ENCODE data around the gene ATAD3B. TPM values are rescaled to one million over a fixed set of nuclear protein-coding genes. Genes with fewer than 3 reads are reported as not detected.
"Not testable (repeated sequence)": the region's sequence is repeated elsewhere in the genome, so short reads cannot be mapped to it uniquely, and the experiment has no call there.

Gene ATAD3B
- total RNA-seq, 1 experiment from 2014 or later, result 63.6 TPM

DNA sequence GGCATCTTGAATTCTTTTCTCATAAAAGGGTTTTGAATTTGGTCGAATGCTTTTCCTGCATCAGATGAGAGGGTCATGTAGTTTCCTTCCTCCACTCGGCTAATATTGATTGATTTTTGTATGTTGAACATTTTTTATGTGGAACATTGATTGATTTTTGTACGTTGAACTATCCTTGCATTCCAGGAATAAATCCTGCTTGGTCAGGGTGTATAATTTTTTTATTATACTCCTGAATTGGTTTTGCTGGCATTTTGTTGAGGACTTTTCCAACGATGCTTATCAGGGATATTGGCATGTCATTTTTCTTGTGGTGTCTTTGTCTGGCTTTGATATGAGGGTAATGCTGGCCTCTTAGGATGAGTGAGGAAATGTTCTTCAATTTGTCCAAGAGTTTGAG is 60.4 kb downstream of the ATAD3B start:
- ChIA-PET POLR2A (no interaction called here), CTCF (no interaction called here)
- TF ChIP-seq SMAD3 (CRISPR knock-in tag; IDR thresholded peaks at IDR 0.05; ENCODE audit: borderline replicate concordance), result no peak
- no peak for TF ChIP-seq TEAD1 (CRISPR knock-in tag; IDR thresholded peaks at IDR 0.05)
- TF ChIP-seq, protein P1, sequence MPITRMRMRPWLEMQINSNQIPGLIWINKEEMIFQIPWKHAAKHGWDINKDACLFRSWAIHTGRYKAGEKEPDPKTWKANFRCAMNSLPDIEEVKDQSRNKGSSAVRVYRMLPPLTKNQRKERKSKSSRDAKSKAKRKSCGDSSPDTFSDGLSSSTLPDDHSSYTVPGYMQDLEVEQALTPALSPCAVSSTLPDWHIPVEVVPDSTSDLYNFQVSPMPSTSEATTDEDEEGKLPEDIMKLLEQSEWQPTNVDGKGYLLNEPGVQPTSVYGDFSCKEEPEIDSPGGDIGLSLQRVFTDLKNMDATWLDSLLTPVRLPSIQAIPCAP (CRISPR knock-in tag; IDR thresholded peaks at IDR 0.05), result no peak
- no peak for TF ChIP-seq IRF2 (CRISPR knock-in tag; IDR thresholded peaks at IDR 0.05; ENCODE audit: borderline replicate concordance, low read depth)
- no peak for TF ChIP-seq NFATC4 (CRISPR knock-in tag; IDR thresholded peaks at IDR 0.05)
- TF ChIP-seq, protein P2, sequence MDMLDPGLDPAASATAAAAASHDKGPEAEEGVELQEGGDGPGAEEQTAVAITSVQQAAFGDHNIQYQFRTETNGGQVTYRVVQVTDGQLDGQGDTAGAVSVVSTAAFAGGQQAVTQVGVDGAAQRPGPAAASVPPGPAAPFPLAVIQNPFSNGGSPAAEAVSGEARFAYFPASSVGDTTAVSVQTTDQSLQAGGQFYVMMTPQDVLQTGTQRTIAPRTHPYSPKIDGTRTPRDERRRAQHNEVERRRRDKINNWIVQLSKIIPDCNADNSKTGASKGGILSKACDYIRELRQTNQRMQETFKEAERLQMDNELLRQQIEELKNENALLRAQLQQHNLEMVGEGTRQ (CRISPR knock-in tag; IDR thresholded peaks at IDR 0.05), result no peak
- TF ChIP-seq NR2C2 (CRISPR knock-in tag; IDR thresholded peaks at IDR 0.05), result no peak
- TF ChIP-seq, protein P3, sequence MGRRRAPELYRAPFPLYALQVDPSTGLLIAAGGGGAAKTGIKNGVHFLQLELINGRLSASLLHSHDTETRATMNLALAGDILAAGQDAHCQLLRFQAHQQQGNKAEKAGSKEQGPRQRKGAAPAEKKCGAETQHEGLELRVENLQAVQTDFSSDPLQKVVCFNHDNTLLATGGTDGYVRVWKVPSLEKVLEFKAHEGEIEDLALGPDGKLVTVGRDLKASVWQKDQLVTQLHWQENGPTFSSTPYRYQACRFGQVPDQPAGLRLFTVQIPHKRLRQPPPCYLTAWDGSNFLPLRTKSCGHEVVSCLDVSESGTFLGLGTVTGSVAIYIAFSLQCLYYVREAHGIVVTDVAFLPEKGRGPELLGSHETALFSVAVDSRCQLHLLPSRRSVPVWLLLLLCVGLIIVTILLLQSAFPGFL (CRISPR knock-in tag; IDR thresholded peaks at IDR 0.05; ENCODE audit: borderline replicate concordance), result no peak
- TF ChIP-seq, protein P4, sequence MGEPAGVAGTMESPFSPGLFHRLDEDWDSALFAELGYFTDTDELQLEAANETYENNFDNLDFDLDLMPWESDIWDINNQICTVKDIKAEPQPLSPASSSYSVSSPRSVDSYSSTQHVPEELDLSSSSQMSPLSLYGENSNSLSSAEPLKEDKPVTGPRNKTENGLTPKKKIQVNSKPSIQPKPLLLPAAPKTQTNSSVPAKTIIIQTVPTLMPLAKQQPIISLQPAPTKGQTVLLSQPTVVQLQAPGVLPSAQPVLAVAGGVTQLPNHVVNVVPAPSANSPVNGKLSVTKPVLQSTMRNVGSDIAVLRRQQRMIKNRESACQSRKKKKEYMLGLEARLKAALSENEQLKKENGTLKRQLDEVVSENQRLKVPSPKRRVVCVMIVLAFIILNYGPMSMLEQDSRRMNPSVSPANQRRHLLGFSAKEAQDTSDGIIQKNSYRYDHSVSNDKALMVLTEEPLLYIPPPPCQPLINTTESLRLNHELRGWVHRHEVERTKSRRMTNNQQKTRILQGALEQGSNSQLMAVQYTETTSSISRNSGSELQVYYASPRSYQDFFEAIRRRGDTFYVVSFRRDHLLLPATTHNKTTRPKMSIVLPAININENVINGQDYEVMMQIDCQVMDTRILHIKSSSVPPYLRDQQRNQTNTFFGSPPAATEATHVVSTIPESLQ (CRISPR knock-in tag; IDR thresholded peaks at IDR 0.05), result no peak
- TF ChIP-seq, protein P5, sequence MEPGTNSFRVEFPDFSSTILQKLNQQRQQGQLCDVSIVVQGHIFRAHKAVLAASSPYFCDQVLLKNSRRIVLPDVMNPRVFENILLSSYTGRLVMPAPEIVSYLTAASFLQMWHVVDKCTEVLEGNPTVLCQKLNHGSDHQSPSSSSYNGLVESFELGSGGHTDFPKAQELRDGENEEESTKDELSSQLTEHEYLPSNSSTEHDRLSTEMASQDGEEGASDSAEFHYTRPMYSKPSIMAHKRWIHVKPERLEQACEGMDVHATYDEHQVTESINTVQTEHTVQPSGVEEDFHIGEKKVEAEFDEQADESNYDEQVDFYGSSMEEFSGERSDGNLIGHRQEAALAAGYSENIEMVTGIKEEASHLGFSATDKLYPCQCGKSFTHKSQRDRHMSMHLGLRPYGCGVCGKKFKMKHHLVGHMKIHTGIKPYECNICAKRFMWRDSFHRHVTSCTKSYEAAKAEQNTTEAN (CRISPR knock-in tag; IDR thresholded peaks at IDR 0.05), result no peak
- ATAC-seq (no peak), DNase-seq (ENCODE audit: low spot score) (no peak)
- no peak overlapping the region for H3K4me3 Mint-ChIP-seq
- H3K4me1 Mint-ChIP-seq, result no peaks in the 10 kb centered on the region
- H3K36me3 Mint-ChIP-seq, result peaks cover 28% of the 10 kb centered on the region
- peaks cover 5% of the 10 kb centered on the region for H3K9me3 Mint-ChIP-seq
- H3K27ac Mint-ChIP-seq, result no peak overlapping the region
- no peaks in the 10 kb centered on the region for H3K27me3 Mint-ChIP-seq (ENCODE audit: low read depth)

DNA sequence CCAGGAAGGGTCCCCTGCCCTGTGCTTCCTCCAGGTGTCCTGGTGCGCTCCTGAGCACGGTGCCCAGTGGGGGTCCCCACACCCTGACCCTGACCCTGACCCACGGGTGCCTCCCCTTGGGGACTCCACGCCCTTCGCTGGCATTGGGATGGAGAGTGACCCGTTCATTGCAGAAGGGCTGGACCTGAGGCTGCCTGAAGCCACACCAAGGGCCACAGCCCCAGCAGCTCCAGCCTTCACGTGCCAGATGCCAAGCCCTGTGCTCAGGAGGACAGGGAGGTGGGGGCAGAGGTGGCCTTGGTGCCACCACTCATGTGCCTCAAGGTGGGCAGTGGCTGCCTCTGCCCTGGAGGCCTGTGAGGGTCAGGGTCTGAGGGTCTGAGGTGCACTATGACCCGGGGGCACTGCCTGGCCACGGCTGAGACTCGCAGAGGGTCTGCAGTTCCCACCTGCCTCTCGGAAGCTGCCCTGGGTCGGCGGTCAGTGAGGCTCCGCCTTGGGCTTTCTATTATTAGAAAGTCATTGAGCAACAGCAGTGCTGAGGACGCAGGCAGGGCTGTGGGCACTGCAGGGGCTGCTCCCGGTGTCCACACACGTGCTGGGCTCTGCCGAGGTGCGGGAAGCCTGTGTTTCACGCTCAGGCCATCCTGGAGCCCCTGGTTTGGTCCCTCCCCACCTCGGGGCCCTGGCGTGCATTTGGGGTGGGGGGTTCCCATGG is 61.8 kb downstream of the ATAD3B start:
- ATAC-seq; CTCF ChIA-PET; POLR2A ChIA-PET; H3K27ac Mint-ChIP-seq; H3K9me3 Mint-ChIP-seq; H3K4me3 Mint-ChIP-seq; DNase-seq (ENCODE audit: low spot score); H3K4me1 Mint-ChIP-seq; H3K27me3 Mint-ChIP-seq (ENCODE audit: low read depth): not testable (repeated sequence)
- H3K36me3 Mint-ChIP-seq, result peaks cover 26% of the 10 kb centered on the region

DNA sequence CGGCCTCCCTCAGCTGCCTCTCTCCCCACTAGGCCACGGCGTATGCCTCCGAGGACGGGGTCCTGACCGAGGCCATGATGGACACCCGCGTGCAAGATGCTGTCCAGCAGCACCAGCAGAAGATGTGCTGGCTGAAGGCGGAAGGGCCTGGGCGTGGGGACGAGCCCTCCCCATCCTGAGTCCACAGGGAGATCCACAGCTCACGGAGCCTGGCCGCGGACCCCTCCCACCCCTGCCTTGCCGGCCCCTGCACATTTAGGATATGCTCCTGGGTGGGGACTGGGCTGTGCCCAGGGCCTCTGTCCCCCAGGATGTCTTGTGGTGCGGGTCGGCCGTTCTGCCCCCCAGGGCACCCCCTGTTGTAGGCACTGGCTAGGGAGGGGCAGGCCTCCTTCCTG is 62.3 kb downstream of the ATAD3B start:
- POLR2A ChIA-PET; CTCF ChIA-PET; H3K9me3 Mint-ChIP-seq; H3K4me1 Mint-ChIP-seq; H3K27me3 Mint-ChIP-seq (ENCODE audit: low read depth); H3K27ac Mint-ChIP-seq; ATAC-seq; H3K4me3 Mint-ChIP-seq; DNase-seq (ENCODE audit: low spot score): not testable (repeated sequence)
- peaks cover 23% of the 10 kb centered on the region for H3K36me3 Mint-ChIP-seq

DNA sequence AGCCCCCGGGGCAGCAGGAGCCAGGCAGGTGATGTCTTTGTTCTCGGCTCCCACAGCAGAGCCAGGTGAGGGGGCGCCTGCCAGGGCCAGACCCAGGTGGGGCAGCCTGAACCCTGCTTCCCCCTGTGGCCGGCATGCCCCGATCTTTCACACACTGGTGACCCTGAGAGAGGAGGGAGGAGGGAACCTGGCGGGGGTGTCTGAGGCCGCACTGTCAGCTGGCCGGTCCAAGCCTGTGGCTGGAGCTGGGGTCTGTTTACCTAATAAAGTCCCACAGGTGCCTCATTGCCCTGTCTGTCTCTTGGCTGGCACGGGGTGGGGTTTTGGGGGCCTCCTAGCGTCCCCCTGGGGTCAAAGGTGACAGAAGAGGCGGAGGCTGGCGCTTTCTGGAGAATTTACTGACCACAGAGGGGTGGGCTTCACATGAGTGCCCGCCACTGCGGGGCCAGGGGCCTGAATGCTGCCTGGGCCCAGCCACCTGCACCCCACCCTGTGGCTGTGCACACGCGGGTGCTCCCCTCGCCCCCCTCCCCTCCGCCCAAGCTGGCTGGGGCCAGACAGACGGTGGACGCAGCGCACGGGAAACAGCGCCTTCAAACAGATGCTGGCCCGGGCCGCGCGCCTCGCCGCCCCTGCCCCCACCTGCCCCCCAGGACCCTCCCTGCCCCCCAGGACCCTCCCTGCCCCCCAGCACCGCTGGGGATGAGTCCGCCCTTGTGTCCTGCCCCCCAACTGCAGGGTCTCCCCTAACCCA is 63.0 kb downstream of the ATAD3B start:
- ChIA-PET POLR2A (no interaction called here), CTCF (no interaction called here)
- DNase-seq (ENCODE audit: low spot score) (no peak), ATAC-seq (no peak)
- Mint-ChIP-seq H3K4me1 (peaks cover 3% of the 10 kb centered on the region; the same call in 1 of the 2 replicates), H3K27ac (no peak overlapping the region), H3K4me3 (no peak overlapping the region), H3K27me3 (ENCODE audit: low read depth) (no peaks in the 10 kb centered on the region), H3K36me3 (peaks cover 17% of the 10 kb centered on the region), H3K9me3 (peaks cover 5% of the 10 kb centered on the region)
- TF ChIP-seq RELA (CRISPR knock-in tag; IDR thresholded peaks at IDR 0.05; ENCODE audit: borderline replicate concordance) (no peak), NFE2L1 (CRISPR knock-in tag; IDR thresholded peaks at IDR 0.05) (no peak), NR1H2 (CRISPR knock-in tag; IDR thresholded peaks at IDR 0.05) (no peak), ZNF219 (CRISPR knock-in tag; IDR thresholded peaks at IDR 0.05; ENCODE audit: borderline replicate concordance) (no peak), ETV6 (CRISPR knock-in tag; IDR thresholded peaks at IDR 0.05) (no peak), ATF1 (CRISPR knock-in tag; IDR thresholded peaks at IDR 0.05) (no peak), NR3C1 (CRISPR knock-in tag; conservative IDR thresholded peaks at IDR 0.05; ENCODE audit: low read depth) (no peak), ZNF423 (CRISPR knock-in tag; IDR thresholded peaks at IDR 0.05) (no peak), ZNF138 (CRISPR knock-in tag; conservative IDR thresholded peaks at IDR 0.05) (no peak)
- TF ChIP-seq, protein P6, sequence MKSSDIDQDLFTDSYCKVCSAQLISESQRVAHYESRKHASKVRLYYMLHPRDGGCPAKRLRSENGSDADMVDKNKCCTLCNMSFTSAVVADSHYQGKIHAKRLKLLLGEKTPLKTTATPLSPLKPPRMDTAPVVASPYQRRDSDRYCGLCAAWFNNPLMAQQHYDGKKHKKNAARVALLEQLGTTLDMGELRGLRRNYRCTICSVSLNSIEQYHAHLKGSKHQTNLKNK (CRISPR knock-in tag; IDR thresholded peaks at IDR 0.05), result no peak

All from WTC11 (cell line).